Measurements from ENCODE around the gene GDF11. TPM values are rescaled to one million over a fixed set of nuclear protein-coding genes. Genes with fewer than 3 reads are reported as not detected.
A peak's percentile ranks its signal among the peaks of the same experiment; 100 is the strongest.

GDF11 gene
- total RNA-seq, 1 donor from 2014 or later = 0.26 TPM

- TF ChIP-seq CTCF (IDR thresholded peaks at IDR 0.05; ENCODE audit: insufficient read depth, low read length, severe bottlenecking) = no peak
- no peak for FAIRE-seq
These were observed 37.9 kb upstream of the GDF11 start for GRCh38 chr12:55704824-55705718.

GRCh38 chr12:55705782-55706402, 37.0 kb upstream of the GDF11 start:
- no peak for FAIRE-seq
- H3K4me3 ChIP-seq (ENCODE audit: low read depth, low read length) = no peak overlapping the region
- TF ChIP-seq CTCF (IDR thresholded peaks at IDR 0.05; ENCODE audit: insufficient read depth, low read length, severe bottlenecking) = peak; percentile 42

More at GRCh38 chr12:55704824-55705718, 37.9 kb upstream of the GDF11 start:
- peaks cover 29% of the 10 kb centered on the region for H3K27me3 ChIP-seq (ENCODE audit: control insufficient read depth, insufficient read depth, low read length)
- H3K4me3 ChIP-seq (ENCODE audit: low read depth, low read length) = no peak overlapping the region
- no peaks in the 10 kb centered on the region for H3K36me3 ChIP-seq (ENCODE audit: control insufficient read depth, insufficient read depth, low read length)
- DNase-seq (ENCODE audit: low read depth) = no peak

GRCh38 chr12:55706568-55707218, 36.2 kb upstream of the GDF11 start:
- H3K4me3 ChIP-seq (ENCODE audit: low read depth, low read length) = no peak overlapping the region
- H3K27me3 ChIP-seq (ENCODE audit: control insufficient read depth, insufficient read depth, low read length) = peaks cover 29% of the 10 kb centered on the region
- DNase-seq (ENCODE audit: low read depth) = no peak
- H3K36me3 ChIP-seq (ENCODE audit: control insufficient read depth, insufficient read depth, low read length) = no peaks in the 10 kb centered on the region
- TF ChIP-seq CTCF (IDR thresholded peaks at IDR 0.05; ENCODE audit: insufficient read depth, low read length, severe bottlenecking) = no peak
- FAIRE-seq = no peak

More at GRCh38 chr12:55705782-55706402, 37.0 kb upstream of the GDF11 start:
- Histone ChIP-seq H3K27me3 (ENCODE audit: control insufficient read depth, insufficient read depth, low read length) (peaks cover 29% of the 10 kb centered on the region), H3K36me3 (ENCODE audit: control insufficient read depth, insufficient read depth, low read length) (no peaks in the 10 kb centered on the region)
- no peak for DNase-seq (ENCODE audit: low read depth)

- no peak overlapping the region for H3K4me3 ChIP-seq (ENCODE audit: low read depth, low read length)
- DNase-seq (ENCODE audit: low read depth) (no peak), FAIRE-seq (no peak)
- H3K27me3 ChIP-seq (ENCODE audit: control insufficient read depth, insufficient read depth, low read length) = peaks cover 29% of the 10 kb centered on the region
- no peaks in the 10 kb centered on the region for H3K36me3 ChIP-seq (ENCODE audit: control insufficient read depth, insufficient read depth, low read length)
- no peak for TF ChIP-seq CTCF (IDR thresholded peaks at IDR 0.05; ENCODE audit: insufficient read depth, low read length, severe bottlenecking)
These were observed 35.7 kb upstream of the GDF11 start for GRCh38 chr12:55707219-55707671.

- no peak for TF ChIP-seq CTCF (IDR thresholded peaks at IDR 0.05; ENCODE audit: insufficient read depth, low read length, severe bottlenecking)
- no peak for FAIRE-seq
- Histone ChIP-seq H3K27me3 (ENCODE audit: control insufficient read depth, insufficient read depth, low read length) (peaks cover 29% of the 10 kb centered on the region), H3K4me3 (ENCODE audit: low read depth, low read length) (peak within 1 kb of the TSS; percentile 30), H3K36me3 (ENCODE audit: control insufficient read depth, insufficient read depth, low read length) (no peaks in the 10 kb centered on the region)
- DNase-seq (ENCODE audit: low read depth) = no peak
These were observed 34.9 kb upstream of the GDF11 start, which contains the start of gene ITGA7 for GRCh38 chr12:55707841-55708694. Gene ITGA7 (minus strand): TSS chr12:55707904. CDS start chr12:55707682, 222 bp downstream.

All from bronchial epithelial cell (primary cell).